Endothelial cell of umbilical vein (primary cell): ENCODE results near the gene SYNE1.

Source experiments
- CTCF ChIP-seq, 2 donors: IDR thresholded peaks; 1 replicate in 1 of 2; 2 replicates in 1 of 2; pipeline ENCODE4 v1.5.1; 2011; ENCODE audit warnings: low read length in 2 of 2, mild to moderate bottlenecking in 2 of 2, moderate library complexity in 2 of 2, control low read depth in 1 of 2, inconsistent platforms in 1 of 2, low read depth in 1 of 2; ENCODE audit not compliant: insufficient read depth in 1 of 2; ENCODE audit errors: extremely low read depth in 1 of 2
- EZH2 ChIP-seq: IDR thresholded peaks from 2 replicates; pipeline ENCODE4 v1.6.1; 2012; ENCODE audit warnings: borderline replicate concordance, low read depth, mild to moderate bottlenecking, moderate library complexity, low read length, inconsistent platforms; ENCODE audit not compliant: severe bottlenecking
- MAX ChIP-seq: IDR thresholded peaks from 2 replicates; pipeline ENCODE4 v1.6.1; 2011; ENCODE audit not compliant: insufficient read depth, insufficient read length
- POLR2A ChIP-seq: IDR thresholded peaks from 2 replicates; pipeline ENCODE4 v1.6.1; 2012; ENCODE audit warnings: low read depth, mild to moderate bottlenecking, control low read depth, low read length
- POLR2AphosphoS5 ChIP-seq: IDR thresholded peaks from 2 replicates; pipeline ENCODE4 v1.6.1; 2012; ENCODE audit warnings: low read depth, mild to moderate bottlenecking, control low read depth, low read length, moderate library complexity; ENCODE audit not compliant: insufficient read depth

GRCh38 chr6:152268846-152269442 lies 368.2 kb downstream of the SYNE1 start:
- TF ChIP-seq CTCF (IDR thresholded peaks at IDR 0.05; ENCODE audit: extremely low read depth in 1 of 2, insufficient read depth in 1 of 2, low read depth in 1 of 2, low read length in 2 of 2) (no peak), POLR2A (no peak), MAX (no peak), POLR2AphosphoS5 (no peak), EZH2 (no peak)
